C4-2B (cell line): ENCODE measurements around the gene SARM1.

ENCODE experiments used
- CTCF ChIP-seq: fragments of 450-650 bp; conservative IDR thresholded peaks from 2 replicates; pipeline ENCODE4 v1.5.1; 2017; ENCODE audit warnings: mild to moderate bottlenecking
- ZFX ChIP-seq: fragments of 450-650 bp; IDR thresholded peaks from 2 replicates; pipeline ENCODE4 v1.6.1; 2017

DNA sequence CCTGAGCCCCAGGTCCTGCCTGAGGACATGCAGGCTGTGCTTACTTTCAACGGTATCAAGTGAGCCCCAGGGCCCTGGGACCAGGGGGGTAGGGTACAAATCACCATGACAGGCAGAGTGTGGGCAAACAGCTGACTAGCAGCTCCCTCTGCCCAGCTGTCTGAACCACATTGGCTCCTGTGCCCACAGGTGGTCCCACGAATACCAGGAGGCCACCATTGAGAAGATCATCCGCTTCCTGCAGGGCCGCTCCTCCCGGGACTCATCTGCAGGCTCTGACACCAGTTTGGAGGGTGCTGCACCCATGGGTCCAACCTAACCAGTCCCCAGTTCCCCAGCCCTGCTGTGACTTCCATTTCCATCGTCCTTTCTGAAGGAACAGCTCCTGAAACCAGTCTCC, 24.5 kb downstream of the SARM1 start:
- TF ChIP-seq CTCF (no peak), ZFX (no peak)
